ENCODE data around the gene MSH5. TPM values are rescaled to one million over a fixed set of nuclear protein-coding genes. Genes with fewer than 3 reads are reported as not detected.

The MSH5 gene
- total RNA-seq, 2 experiments from 2014 or later, result 104 to 218 TPM

DNA sequence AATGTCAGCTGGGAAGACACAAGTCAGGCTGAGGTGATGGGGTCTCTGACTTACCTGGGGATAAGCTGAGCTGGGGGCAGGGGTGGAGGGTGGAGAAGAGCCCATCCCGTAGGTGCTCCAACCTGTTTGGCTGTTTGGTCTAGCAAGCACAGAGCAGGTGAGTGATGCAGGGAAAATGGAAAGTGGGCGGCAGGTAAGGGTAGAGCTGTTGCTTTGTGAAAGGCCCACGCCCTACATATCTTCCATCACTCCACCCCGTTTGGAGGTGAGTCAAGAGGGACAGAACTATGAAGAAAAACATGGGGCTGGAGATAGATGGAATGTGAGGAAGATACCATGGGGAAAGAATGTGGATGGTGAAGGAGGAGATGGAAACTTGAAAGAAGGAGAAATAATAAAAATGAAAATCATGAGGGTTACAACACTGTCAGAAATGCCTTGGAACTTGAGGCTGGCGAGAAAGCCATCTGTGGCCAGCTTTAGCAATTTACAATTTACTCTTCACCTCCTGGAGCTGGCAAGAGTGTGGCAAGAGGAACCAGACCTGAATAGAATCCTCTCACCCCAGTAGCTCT, 19.5 kb upstream of the MSH5 start:
- TF ChIP-seq, protein P1, sequence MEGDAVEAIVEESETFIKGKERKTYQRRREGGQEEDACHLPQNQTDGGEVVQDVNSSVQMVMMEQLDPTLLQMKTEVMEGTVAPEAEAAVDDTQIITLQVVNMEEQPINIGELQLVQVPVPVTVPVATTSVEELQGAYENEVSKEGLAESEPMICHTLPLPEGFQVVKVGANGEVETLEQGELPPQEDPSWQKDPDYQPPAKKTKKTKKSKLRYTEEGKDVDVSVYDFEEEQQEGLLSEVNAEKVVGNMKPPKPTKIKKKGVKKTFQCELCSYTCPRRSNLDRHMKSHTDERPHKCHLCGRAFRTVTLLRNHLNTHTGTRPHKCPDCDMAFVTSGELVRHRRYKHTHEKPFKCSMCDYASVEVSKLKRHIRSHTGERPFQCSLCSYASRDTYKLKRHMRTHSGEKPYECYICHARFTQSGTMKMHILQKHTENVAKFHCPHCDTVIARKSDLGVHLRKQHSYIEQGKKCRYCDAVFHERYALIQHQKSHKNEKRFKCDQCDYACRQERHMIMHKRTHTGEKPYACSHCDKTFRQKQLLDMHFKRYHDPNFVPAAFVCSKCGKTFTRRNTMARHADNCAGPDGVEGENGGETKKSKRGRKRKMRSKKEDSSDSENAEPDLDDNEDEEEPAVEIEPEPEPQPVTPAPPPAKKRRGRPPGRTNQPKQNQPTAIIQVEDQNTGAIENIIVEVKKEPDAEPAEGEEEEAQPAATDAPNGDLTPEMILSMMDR (conservative IDR thresholded peaks at IDR 0.05; ENCODE audit: low read length), result no peak
- no peak for TF ChIP-seq EZH2phosphoT487 (IDR thresholded peaks at IDR 0.05; ENCODE audit: borderline replicate concordance, low read depth, low read length)
- no peak overlapping the region for H3K4me2 ChIP-seq (ENCODE audit: low read length)
- no peaks in the 10 kb centered on the region for H3K9me3 ChIP-seq (ENCODE audit: low read length)
- H3K79me2 ChIP-seq (ENCODE audit: insufficient read depth, low read depth, low read length), result no peaks in the 10 kb centered on the region
- no peaks in the 10 kb centered on the region for H3K36me3 ChIP-seq (ENCODE audit: insufficient read depth, low read length)
- CTCF ChIA-PET (ENCODE audit: unreplicated experiment), result no interaction called here
- H3K27ac ChIP-seq (ENCODE audit: low read depth, low read length, poor library complexity, severe bottlenecking), result no peak overlapping the region
- BruUV-seq (replicated peaks), result no TSS peak
- H2AFZ ChIP-seq (ENCODE audit: low read length), result no peak overlapping the region
- H3K9me2 ChIP-seq (ENCODE audit: insufficient read depth, low read length), result no peaks in the 10 kb centered on the region
- H4K20me1 ChIP-seq (ENCODE audit: insufficient read depth, low read length), result no peaks in the 10 kb centered on the region
- intact Hi-C loops (cut with micrococcal nuclease; ENCODE audit: unreplicated experiment), result no loop called here
- no peak for DNase-seq (ENCODE audit: low spot score)
- H3K4me1 ChIP-seq (ENCODE audit: insufficient read depth, low read length, poor library complexity, severe bottlenecking), result no peaks in the 10 kb centered on the region
- H3K4me3 ChIP-seq (ENCODE audit: low read depth, low read length, poor library complexity, severe bottlenecking), result no peak overlapping the region
- POLR2A ChIA-PET, result interaction anchor here (0.6 kb wide), 1 partner anchor 35 kb away, joined by 3 read pairs; no protein-coding TSS in a partner anchor

DNA sequence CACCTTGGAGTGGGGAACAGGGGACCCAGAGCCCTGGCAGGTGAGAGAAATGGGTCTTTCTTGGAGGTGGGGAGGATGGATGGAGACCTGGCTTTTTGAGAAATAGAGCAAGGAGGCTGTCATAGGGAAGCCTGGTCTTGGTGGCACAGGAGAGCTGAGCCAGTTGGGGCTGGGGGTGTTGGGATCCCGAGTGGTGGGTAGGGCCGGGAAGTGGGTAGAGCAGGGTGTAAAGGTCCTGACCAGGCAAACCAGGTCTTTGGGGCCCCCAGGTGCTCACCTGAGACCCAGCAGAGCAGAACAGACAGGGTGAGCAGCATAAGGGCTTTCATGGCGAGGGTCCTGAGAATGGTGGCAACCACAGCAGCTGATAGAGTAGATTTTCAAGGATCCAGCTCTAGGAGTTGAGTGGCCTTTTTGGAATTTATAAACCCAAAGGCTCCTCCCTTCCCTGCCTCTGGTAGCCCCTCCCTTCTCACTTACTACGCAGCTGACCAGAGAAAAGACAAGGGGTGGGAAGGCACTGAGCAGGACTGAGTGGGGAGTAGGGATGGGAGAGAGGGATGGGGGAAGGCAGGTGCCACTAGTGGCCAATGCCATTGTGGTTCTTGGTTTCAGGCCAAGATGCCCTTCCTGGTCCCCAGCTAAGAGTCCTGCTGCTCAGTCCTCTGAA, 18.3 kb upstream of the MSH5 start, which contains the start of gene LY6G6C:
TSS of gene LY6G6C (minus strand) at position 396 of the 670 bp plus-strand sequence. CDS start at position 329, 67 bp downstream.
- Histone ChIP-seq H3K4me3 (ENCODE audit: low read depth, low read length, poor library complexity, severe bottlenecking) (no peak within 1 kb of the TSS), H3K79me2 (ENCODE audit: insufficient read depth, low read depth, low read length) (no peaks in the 10 kb centered on the region), H2AFZ (ENCODE audit: low read length) (no peak within 1 kb of the TSS), H3K27ac (ENCODE audit: low read depth, low read length, poor library complexity, severe bottlenecking) (no peak within 1 kb of the TSS), H3K36me3 (ENCODE audit: insufficient read depth, low read length) (peaks cover 7% of the 10 kb centered on the region; the same call in 1 of the 2 replicates), H3K9me3 (ENCODE audit: low read length) (no peaks in the 10 kb centered on the region), H3K4me1 (ENCODE audit: insufficient read depth, low read length, poor library complexity, severe bottlenecking) (peaks cover under 1% of the 10 kb centered on the region), H3K9me2 (ENCODE audit: insufficient read depth, low read length) (no peaks in the 10 kb centered on the region), H3K4me2 (ENCODE audit: low read length) (no peak within 1 kb of the TSS), H4K20me1 (ENCODE audit: insufficient read depth, low read length) (no peaks in the 10 kb centered on the region)
- intact Hi-C loops (cut with micrococcal nuclease; ENCODE audit: unreplicated experiment), result no loop called here
- CTCF ChIA-PET (ENCODE audit: unreplicated experiment), result no interaction called here
- DNase-seq (ENCODE audit: low spot score), result no peak
- TF ChIP-seq, protein P1 (conservative IDR thresholded peaks at IDR 0.05; ENCODE audit: low read length), result no peak
- TF ChIP-seq EZH2phosphoT487 (IDR thresholded peaks at IDR 0.05; ENCODE audit: borderline replicate concordance, low read depth, low read length), result no peak
- BruUV-seq (replicated peaks), result no TSS peak
- POLR2A ChIA-PET, result no interaction called here

DNA sequence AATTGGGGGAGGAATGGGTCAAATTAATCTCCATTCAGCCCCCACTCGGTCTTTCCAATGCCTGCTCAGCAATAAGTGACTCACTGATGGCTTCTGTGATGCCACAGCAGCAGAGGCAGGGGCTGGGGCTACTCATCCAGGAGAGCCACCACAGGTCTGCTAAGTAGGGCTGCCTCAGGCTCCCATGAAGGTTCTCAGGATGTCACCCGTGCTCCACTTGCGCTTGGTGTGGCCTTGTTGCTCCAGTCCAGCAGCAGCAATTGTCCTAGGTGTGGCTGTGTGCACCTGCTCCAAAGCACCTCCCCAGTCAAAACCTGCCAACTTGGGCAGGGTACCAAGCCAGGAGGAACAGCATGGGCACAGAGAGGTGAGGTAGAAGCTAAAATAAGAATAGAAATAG, 17.6 kb upstream of the MSH5 start:
- H3K4me2 ChIP-seq (ENCODE audit: low read length), result no peak overlapping the region
- intact Hi-C loops (cut with micrococcal nuclease; ENCODE audit: unreplicated experiment), result no loop called here
- H3K4me1 ChIP-seq (ENCODE audit: insufficient read depth, low read length, poor library complexity, severe bottlenecking), result peaks cover 8% of the 10 kb centered on the region
- no peak overlapping the region for H3K27ac ChIP-seq (ENCODE audit: low read depth, low read length, poor library complexity, severe bottlenecking)
- no TSS peak for BruUV-seq (replicated peaks)
- H2AFZ ChIP-seq (ENCODE audit: low read length), result no peak overlapping the region
- TF ChIP-seq EZH2phosphoT487 (IDR thresholded peaks at IDR 0.05; ENCODE audit: borderline replicate concordance, low read depth, low read length), result no peak
- TF ChIP-seq, protein P1 (conservative IDR thresholded peaks at IDR 0.05; ENCODE audit: low read length), result no peak
- ChIA-PET POLR2A (interaction anchor here (0.6 kb wide), 1 partner anchor 964 kb away, joined by 4 read pairs; no protein-coding TSS in a partner anchor), CTCF (ENCODE audit: unreplicated experiment) (no interaction called here)
- no peaks in the 10 kb centered on the region for H3K9me3 ChIP-seq (ENCODE audit: low read length)
- DNase-seq (ENCODE audit: low spot score), result no peak
- no peaks in the 10 kb centered on the region for H3K9me2 ChIP-seq (ENCODE audit: insufficient read depth, low read length)
- peaks cover 14% of the 10 kb centered on the region; the same call in 1 of the 2 replicates for H3K36me3 ChIP-seq (ENCODE audit: insufficient read depth, low read length)
- no peaks in the 10 kb centered on the region for H3K79me2 ChIP-seq (ENCODE audit: insufficient read depth, low read depth, low read length)
- H3K4me3 ChIP-seq (ENCODE audit: low read depth, low read length, poor library complexity, severe bottlenecking), result no peak overlapping the region
- H4K20me1 ChIP-seq (ENCODE audit: insufficient read depth, low read length), result no peaks in the 10 kb centered on the region

Measured in OCI-LY7 (cell line).